Left lobe of liver (tissue), 2 donors: Measurements from ENCODE around the gene MCFD2. TPM values are rescaled to one million over a fixed set of nuclear protein-coding genes. Genes with fewer than 3 reads are reported as not detected.
A peak's percentile ranks its signal among the peaks of the same experiment; 100 is the strongest.
"Not testable (repeated sequence)": the region's sequence is repeated elsewhere in the genome, so short reads cannot be mapped to it uniquely, and the experiment has no call there.

Source experiments
- ATAC-seq: fragments of 200-7000 bp; cut with Tn5 transposase; one replicate; pipeline ENCODE4 v1.9.1; 2020; ENCODE audit warnings: mild to moderate bottlenecking, moderate library complexity
- DNase-seq: peaks from one replicate; pipeline ENCODE4 v3.0.0-alpha.2; 2020; ENCODE audit warnings: low spot score
- total RNA-seq: library from RNA; stranded (reverse); gene quantifications from one replicate; pipeline ENCODE4 v1.2.1, GENCODE V29; 2021
- donor health status: DM: no; HTN: no; CAD: no; lungs with moderate emphysema.
- donor health status: DM: no; HTN: yes; CAD: no.

The MCFD2 gene
- total RNA-seq, 1 donor from 2014 or later, result 161 TPM

- DNase-seq, ATAC-seq: not testable (repeated sequence)
These were observed 10.5 kb downstream of the MCFD2 start for GRCh38 chr2:46904908-46905678.

DNA sequence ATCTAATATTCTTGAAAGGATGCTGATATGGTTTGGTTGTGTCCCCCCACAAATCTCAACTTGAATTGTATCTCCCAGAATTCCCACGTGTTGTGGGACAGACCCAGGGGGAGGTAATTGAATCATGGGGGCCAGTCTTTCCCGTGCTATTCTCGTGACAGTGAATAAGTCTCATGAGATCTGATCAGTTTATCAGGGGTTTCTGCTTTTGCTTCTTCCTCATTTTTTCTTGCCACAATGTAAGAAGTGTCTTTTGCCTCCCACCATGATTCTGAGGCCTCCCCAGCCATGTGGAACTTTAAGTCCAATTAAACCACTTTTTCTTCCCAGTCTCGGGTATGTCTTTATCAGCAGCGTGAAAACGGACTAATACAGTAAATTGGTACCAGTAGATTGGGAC, 12.6 kb downstream of the MCFD2 start:
- not testable (repeated sequence) for DNase-seq, ATAC-seq

GRCh38 chr2:46902465-46902864, 13.1 kb downstream of the MCFD2 start:
- DNase-seq (no peak), ATAC-seq (no peak)

- DNase-seq (no peak), ATAC-seq (no peak)
These were observed 14.0 kb downstream of the MCFD2 start for GRCh38 chr2:46901611-46902010.

DNA sequence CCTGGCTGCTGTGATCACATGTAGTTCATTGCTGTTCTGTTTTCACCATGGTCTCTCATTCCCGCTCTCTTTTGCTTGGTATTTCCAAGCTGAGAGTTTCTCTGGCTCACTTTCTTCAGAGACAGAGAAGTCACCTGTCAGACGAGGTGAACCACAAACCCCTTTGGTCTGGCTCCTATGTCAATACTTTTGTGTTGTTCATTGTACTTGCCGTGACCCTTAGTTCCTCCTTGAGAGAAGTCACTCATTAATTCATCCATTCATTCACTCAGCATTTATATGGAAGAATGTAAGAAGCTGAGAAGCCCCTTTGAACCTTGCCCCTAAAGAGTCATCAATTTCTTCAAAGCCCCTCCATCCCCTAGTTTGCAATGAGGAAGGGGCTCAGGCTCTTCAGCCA, 15.2 kb downstream of the MCFD2 start:
- no peak for DNase-seq
- ATAC-seq, result no peak

- ATAC-seq, result no peak
- DNase-seq, result no peak
These were observed 16.6 kb downstream of the MCFD2 start for GRCh38 chr2:46899053-46899452.

- no peak for ATAC-seq
- DNase-seq, result no peak
These were observed 17.6 kb downstream of the MCFD2 start for GRCh38 chr2:46898024-46898423.

GRCh38 chr2:46893269-46893939, 22.2 kb downstream of the MCFD2 start:
- DNase-seq, result no peak
- ATAC-seq, result no peak

- no peak for DNase-seq
- no peak for ATAC-seq
These were observed 23.6 kb downstream of the MCFD2 start for GRCh38 chr2:46891956-46892553.

GRCh38 chr2:46888421-46888952, 27.1 kb downstream of the MCFD2 start:
- no peak for DNase-seq
- no peak for ATAC-seq

DNA sequence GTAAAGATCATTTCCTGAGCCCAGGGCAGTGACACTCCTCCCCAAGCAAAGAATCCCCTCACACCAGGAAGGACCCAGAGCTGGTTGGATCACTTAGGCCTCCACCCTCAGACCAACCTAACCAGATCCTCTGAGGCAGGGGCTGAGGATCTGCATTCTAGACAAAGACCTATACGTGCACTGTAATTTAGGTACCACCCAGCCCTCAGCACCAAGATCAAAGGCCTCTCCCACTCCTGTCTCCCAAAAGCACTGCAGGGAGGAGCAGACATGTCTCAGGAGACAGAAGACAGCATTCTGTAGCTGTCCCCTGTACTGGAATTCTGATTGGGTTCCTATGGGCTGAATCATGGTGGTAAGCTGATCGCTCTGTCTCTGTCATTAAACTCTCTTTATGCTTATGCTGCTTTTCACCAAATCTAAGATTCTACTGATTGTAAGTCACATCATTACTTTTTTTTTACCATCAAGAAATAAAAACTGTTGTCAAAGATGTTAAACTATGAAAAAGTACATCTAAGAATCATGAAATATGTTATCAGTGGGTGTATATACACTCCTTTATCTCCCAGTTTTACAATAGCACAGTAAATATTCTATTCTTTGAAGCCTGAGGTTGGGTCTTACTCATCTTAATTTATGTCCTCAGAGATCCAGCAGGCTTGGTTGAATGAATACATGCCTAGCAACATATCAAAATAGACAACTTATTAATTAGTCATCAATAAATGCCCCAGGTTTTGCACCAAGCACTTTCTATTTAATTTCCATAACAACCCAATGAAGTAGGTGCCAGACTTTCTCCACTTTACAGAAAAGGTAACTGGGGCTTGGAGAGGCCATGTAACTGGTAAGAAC, 28.3 kb downstream of the MCFD2 start:
- DNase-seq (no peak), ATAC-seq (no peak)

GRCh38 chr2:46886268-46887027, 29.2 kb downstream of the MCFD2 start:
- ATAC-seq (no peak), DNase-seq (no peak)

- DNase-seq (no peak), ATAC-seq (no peak)
These were observed 30.2 kb downstream of the MCFD2 start for GRCh38 chr2:46885376-46885775.

- DNase-seq (no peak), ATAC-seq (no peak)
These were observed 36.1 kb downstream of the MCFD2 start for GRCh38 chr2:46879511-46879910.

DNA sequence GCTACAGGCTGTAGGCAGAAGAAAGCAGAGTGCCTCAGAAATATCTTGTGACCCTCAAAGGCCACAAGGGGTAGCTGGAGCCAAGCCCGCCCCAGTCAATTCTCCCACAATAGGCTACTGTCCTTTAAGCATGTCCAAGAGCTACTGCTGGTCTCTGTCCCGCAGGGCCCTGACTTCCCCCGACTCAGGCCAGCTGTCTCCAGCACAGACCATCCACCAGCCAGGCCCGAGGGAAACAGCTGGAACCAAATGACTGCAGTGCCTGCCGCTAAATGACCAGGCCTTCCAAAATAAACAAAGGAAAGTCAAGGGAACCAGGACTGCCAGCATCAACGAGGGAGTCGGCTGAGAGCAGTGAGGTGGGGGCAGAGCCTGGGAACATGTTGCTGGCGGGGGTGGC, 36.7 kb downstream of the MCFD2 start:
- ATAC-seq (peak; percentile 74), DNase-seq (peak; percentile 56)

- ATAC-seq (no peak), DNase-seq (no peak)
These were observed 37.2 kb downstream of the MCFD2 start for GRCh38 chr2:46878240-46878877.

- DNase-seq (no peak), ATAC-seq (no peak)
These were observed 37.9 kb downstream of the MCFD2 start for GRCh38 chr2:46877619-46878113.

DNA sequence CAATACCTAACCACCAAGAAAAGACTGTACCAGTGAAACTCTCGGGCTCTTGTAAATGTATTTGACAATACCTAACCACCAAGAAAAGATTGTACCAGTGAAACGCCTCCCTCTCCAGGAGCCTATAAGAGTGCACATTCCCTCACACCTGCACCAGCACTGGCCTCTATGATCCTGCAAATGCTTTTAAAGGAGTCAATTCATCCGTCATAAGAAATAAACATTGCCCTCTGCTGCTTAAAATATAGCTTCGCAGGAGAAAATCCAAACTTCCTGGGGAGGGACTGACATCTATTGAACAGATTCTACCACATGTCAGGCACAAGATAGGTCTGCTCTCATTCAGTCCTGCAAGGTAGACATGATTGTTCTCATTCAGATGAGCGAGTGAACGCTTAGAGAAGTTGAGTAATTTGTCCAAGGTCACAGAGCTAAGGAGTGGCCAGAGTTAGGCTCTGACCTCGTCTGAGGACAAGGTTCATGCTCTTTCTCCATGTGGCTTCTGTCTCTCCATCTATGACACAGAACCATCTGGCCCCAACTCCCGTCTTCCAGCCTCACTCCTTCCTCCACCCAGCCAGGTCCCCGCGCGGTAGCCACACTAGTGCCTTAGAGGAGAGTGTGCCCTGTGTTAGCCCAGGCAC, 38.7 kb downstream of the MCFD2 start:
- peak; percentile 78 for ATAC-seq
- no peak for DNase-seq
